ENCODE results near the gene NLRC5.
"Not testable (repeated sequence)": the region's sequence is repeated elsewhere in the genome, so short reads cannot be mapped to it uniquely, and the experiment has no call there.

The NLRC5 gene

DNA sequence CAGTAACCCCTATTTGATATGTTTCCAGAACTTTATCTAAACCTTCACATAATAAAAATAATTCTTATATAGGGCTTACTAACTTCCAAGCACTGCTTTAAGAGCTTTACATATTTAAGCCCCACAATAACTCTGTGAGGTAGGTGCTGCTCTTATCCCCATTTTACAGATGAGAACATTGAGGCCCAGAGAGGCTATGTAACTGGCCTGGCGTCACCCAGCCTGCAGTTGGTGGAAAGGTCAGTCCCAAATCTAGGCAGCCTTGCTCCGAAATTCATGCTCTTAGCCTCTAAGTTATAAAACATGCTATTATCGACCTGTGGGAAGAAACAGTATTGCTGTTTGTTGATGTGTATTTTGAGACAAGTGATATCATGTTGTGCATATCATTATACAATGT lies 9.0 kb downstream of the NLRC5 start:
- peaks cover 3% of the 10 kb centered on the region for H3K9me3 Mint-ChIP-seq
- peak overlapping the region; percentile 98 for H3K27ac Mint-ChIP-seq
- peaks cover 49% of the 10 kb centered on the region for H3K36me3 Mint-ChIP-seq (ENCODE audit: low read depth)
- no peaks in the 10 kb centered on the region for H3K27me3 Mint-ChIP-seq
- DNase-seq, result no peak
- no peak for ATAC-seq
- H3K4me3 Mint-ChIP-seq, result peak overlapping the region; percentile 55
- peaks cover 96% of the 10 kb centered on the region for H3K4me1 Mint-ChIP-seq

GRCh38 chr16:56998861-56999260 lies 9.5 kb downstream of the NLRC5 start:
- peak overlapping the region; percentile 98 for H3K27ac Mint-ChIP-seq
- H3K4me3 Mint-ChIP-seq, result peak overlapping the region; percentile 55
- ATAC-seq (no peak), DNase-seq (no peak)
- H3K4me1 Mint-ChIP-seq, result peaks cover 96% of the 10 kb centered on the region
- H3K27me3 Mint-ChIP-seq, result no peaks in the 10 kb centered on the region
- H3K9me3 Mint-ChIP-seq, result peaks cover 3% of the 10 kb centered on the region
- H3K36me3 Mint-ChIP-seq (ENCODE audit: low read depth), result peaks cover 49% of the 10 kb centered on the region

GRCh38 chr16:56999409-57000270 lies 10.3 kb downstream of the NLRC5 start:
- Mint-ChIP-seq H3K4me3 (peak overlapping the region; percentile 55), H3K9me3 (peaks cover 3% of the 10 kb centered on the region), H3K27ac (peak overlapping the region; percentile 98), H3K27me3 (no peaks in the 10 kb centered on the region), H3K36me3 (ENCODE audit: low read depth) (peaks cover 48% of the 10 kb centered on the region), H3K4me1 (peaks cover 96% of the 10 kb centered on the region)
- DNase-seq (peak; percentile 43), ATAC-seq (peak; percentile 9)

DNA sequence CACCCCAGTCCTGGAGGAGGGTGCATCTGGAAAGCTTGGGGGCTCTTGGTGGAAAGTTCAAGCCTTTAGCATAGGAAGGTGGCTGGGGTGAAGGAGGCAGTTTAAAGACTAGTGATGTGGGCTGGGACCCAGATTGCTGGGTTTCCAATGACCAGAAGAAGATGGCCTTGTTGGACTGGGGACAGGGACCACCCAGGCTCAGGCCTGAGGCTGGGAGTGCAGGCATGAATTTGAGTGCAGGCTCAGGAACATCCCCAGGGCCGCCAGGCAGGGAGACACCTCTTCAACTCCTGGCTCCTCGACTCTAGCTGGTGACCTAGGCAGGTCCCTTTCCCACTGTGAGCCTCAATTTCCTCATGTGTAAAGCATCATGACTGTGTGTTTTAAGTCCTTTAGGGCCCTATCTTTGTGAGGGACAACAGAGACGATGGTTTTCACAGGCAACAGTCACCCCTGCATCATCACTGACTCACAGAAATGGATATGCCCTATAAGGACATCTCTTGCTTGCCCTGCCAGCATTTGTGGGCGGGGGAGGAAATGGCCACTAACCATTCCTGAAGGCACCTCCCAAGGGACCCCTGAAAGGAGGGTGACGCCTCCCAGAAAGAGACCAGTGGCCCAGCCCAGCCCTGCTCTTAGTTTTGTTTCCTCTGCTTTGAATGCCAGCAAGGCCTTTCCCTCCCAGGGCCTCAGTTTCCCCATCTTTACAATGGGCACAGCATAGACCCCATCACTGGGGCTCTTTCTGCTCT lies 11.1 kb downstream of the NLRC5 start:
- H3K4me1 Mint-ChIP-seq, result peaks cover 96% of the 10 kb centered on the region
- H3K36me3 Mint-ChIP-seq (ENCODE audit: low read depth), result peaks cover 54% of the 10 kb centered on the region
- H3K9me3 Mint-ChIP-seq, result peaks cover 3% of the 10 kb centered on the region
- H3K4me3 Mint-ChIP-seq, result peak overlapping the region; percentile 55
- no peaks in the 10 kb centered on the region for H3K27me3 Mint-ChIP-seq
- peak overlapping the region; percentile 98 for H3K27ac Mint-ChIP-seq
- ATAC-seq (peak; percentile 93), DNase-seq (peak; percentile 76)

GRCh38 chr16:57001026-57001679 lies 11.8 kb downstream of the NLRC5 start:
- Mint-ChIP-seq H3K4me1 (peaks cover 95% of the 10 kb centered on the region), H3K4me3 (peak overlapping the region; percentile 18), H3K27me3 (no peaks in the 10 kb centered on the region), H3K27ac (peak overlapping the region; percentile 98), H3K36me3 (ENCODE audit: low read depth) (peaks cover 51% of the 10 kb centered on the region), H3K9me3 (peaks cover 3% of the 10 kb centered on the region)
- ATAC-seq, result no peak
- DNase-seq, result no peak

DNA sequence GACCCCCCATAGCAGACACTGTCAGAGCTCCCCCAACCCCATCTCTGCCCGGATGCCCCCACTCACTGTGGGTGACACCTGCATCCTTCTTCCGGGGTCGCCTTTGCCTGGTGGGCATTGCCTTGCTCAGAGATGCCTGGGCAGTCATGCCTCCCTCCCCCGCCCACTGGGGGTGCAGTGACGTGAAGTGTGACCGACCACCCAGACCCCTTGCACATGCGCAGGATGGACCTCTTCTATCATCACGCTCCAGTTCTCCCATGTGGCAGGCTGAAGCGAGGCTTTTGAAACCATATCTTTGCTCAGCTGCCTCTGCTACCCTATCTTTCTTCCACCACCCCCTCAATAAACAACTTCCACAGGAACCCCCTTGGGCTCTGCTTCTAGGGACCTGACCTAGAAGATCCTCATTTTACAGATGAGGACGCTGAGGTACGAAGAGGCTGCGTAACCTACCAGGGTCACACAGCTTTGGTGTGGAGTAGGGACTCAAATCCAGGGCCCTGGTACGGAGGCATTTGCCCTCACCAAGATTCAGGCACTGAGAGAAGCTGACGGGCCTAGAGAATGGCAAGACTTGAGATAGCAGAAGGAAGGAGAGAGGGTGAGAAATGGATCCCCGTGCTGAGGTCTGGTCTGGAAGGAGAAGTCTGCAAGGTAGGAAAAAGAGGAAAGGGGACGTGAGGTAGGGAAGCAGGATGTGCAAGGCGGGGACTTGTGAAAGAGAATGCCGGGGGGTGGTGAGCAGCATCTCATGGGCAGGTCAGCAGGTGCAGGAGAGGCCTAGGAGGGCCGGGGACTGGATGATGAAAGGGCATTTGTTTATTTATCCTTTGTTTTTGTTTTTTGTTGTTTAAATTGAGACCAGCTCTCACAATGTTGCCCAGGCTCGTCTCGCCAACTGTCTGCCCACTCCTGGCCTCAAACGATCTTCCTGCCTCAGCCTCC lies 14.4 kb downstream of the NLRC5 start:
- Mint-ChIP-seq H3K4me3 (peak overlapping the region; percentile 58), H3K27ac (peak overlapping the region; percentile 79), H3K4me1 (peaks cover 91% of the 10 kb centered on the region), H3K27me3 (no peaks in the 10 kb centered on the region), H3K36me3 (ENCODE audit: low read depth) (peaks cover 47% of the 10 kb centered on the region), H3K9me3 (peaks cover 3% of the 10 kb centered on the region)
- no peak for ATAC-seq
- no peak for DNase-seq

DNA sequence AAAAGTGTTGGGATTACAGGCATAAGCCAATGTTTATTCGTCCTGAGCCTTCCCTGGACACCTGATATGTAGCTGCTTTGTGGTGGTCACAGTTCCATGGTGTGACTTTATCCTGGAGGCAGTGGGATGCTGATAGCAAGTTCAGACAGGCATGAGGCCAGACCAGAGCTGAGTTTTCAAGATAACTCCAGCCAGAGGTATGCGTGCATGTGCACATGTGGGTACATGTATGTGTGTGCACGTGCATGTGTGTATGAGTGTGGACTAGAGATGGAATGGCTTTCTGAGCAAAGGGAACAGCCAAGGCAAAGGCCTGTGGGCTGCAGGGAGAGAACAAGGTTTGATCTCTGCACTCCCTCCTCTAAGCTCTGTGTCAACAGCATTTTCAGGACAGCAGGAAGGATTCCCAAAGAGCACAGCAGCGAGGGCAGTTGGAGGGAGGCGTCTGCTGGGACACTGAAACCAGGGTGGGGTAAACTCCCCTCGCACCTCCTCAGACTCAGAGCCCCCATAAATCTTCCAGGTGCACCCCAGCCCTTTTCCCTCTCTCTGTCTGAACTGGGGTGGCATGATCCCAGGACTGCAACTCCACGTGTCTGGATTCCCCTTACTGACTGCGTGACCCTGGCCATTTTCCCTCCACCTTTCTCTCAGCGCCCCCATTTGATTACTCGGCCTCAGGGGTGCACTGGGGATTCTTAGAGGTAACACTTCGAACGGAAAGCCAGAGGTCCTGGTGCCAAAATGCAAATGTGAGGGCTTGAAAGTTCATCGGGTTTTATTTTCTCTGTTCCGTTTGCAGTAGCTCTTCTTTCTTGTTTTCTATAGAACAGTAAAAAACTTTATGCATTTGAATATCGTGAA lies 15.3 kb downstream of the NLRC5 start:
- H3K27me3 Mint-ChIP-seq, result no peaks in the 10 kb centered on the region
- ATAC-seq, result no peak
- H3K4me3 Mint-ChIP-seq, result peak overlapping the region; percentile 44
- peaks cover 3% of the 10 kb centered on the region for H3K9me3 Mint-ChIP-seq
- no peak for DNase-seq
- H3K4me1 Mint-ChIP-seq, result peaks cover 91% of the 10 kb centered on the region
- H3K36me3 Mint-ChIP-seq (ENCODE audit: low read depth), result peaks cover 47% of the 10 kb centered on the region
- H3K27ac Mint-ChIP-seq, result peak overlapping the region; percentile 79

- DNase-seq, H3K27me3 Mint-ChIP-seq, H3K9me3 Mint-ChIP-seq, H3K27ac Mint-ChIP-seq, ATAC-seq: not testable (repeated sequence)
- Mint-ChIP-seq H3K4me1 (peaks cover 91% of the 10 kb centered on the region), H3K36me3 (ENCODE audit: low read depth) (peaks cover 52% of the 10 kb centered on the region), H3K4me3 (peak overlapping the region; percentile 17)
Measured at GRCh38 chr16:57005597-57005996, 16.2 kb downstream of the NLRC5 start.

- no peak for ATAC-seq
- H3K4me1 Mint-ChIP-seq, result peaks cover 93% of the 10 kb centered on the region
- H3K9me3 Mint-ChIP-seq, result no peaks in the 10 kb centered on the region
- peak overlapping the region; percentile 38 for H3K4me3 Mint-ChIP-seq
- peak overlapping the region; percentile 74 for H3K27ac Mint-ChIP-seq
- peaks cover 47% of the 10 kb centered on the region for H3K36me3 Mint-ChIP-seq (ENCODE audit: low read depth)
- no peaks in the 10 kb centered on the region for H3K27me3 Mint-ChIP-seq
- DNase-seq, result no peak
Measured at GRCh38 chr16:57007050-57007449, 17.7 kb downstream of the NLRC5 start.

- ATAC-seq (peak; percentile 38), DNase-seq (no peak)
- Mint-ChIP-seq H3K27ac (peak overlapping the region; percentile 74), H3K4me3 (no peak overlapping the region), H3K27me3 (no peaks in the 10 kb centered on the region), H3K4me1 (peaks cover 94% of the 10 kb centered on the region), H3K36me3 (ENCODE audit: low read depth) (peaks cover 43% of the 10 kb centered on the region), H3K9me3 (no peaks in the 10 kb centered on the region)
Measured at GRCh38 chr16:57007530-57007929, 18.2 kb downstream of the NLRC5 start.

DNA sequence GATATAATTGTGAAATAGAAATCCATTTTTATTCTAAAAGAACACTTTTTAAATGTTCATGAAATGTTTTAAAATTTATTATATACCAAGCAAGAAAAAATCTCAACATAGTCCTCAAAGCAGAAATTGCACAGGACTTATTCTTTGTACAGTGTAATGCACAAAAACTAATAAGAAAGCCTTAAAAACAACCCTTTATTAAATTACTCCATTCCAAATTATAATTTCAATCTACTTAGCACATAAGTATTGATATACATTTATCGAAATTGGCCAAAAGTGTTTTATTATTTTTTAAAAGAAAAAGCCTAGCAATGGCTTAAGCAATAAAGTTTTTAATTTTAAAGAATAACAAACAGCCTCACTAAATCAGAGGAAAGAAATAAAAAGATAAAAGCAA lies 19.1 kb downstream of the NLRC5 start:
- H3K36me3 Mint-ChIP-seq (ENCODE audit: low read depth), result peaks cover 39% of the 10 kb centered on the region
- no peak overlapping the region for H3K4me3 Mint-ChIP-seq
- DNase-seq, result no peak
- no peak for ATAC-seq
- peaks cover 94% of the 10 kb centered on the region for H3K4me1 Mint-ChIP-seq
- peak overlapping the region; percentile 87 for H3K27ac Mint-ChIP-seq
- no peaks in the 10 kb centered on the region for H3K27me3 Mint-ChIP-seq
- H3K9me3 Mint-ChIP-seq, result no peaks in the 10 kb centered on the region

- no peaks in the 10 kb centered on the region for H3K9me3 Mint-ChIP-seq
- H3K4me3 Mint-ChIP-seq, result no peak overlapping the region
- H3K27me3 Mint-ChIP-seq, result no peaks in the 10 kb centered on the region
- H3K4me1 Mint-ChIP-seq, result peaks cover 94% of the 10 kb centered on the region
- peak overlapping the region; percentile 87 for H3K27ac Mint-ChIP-seq
- ATAC-seq (no peak), DNase-seq (no peak)
- H3K36me3 Mint-ChIP-seq (ENCODE audit: low read depth), result peaks cover 29% of the 10 kb centered on the region
Measured at GRCh38 chr16:57009643-57010170, 20.4 kb downstream of the NLRC5 start.

DNA sequence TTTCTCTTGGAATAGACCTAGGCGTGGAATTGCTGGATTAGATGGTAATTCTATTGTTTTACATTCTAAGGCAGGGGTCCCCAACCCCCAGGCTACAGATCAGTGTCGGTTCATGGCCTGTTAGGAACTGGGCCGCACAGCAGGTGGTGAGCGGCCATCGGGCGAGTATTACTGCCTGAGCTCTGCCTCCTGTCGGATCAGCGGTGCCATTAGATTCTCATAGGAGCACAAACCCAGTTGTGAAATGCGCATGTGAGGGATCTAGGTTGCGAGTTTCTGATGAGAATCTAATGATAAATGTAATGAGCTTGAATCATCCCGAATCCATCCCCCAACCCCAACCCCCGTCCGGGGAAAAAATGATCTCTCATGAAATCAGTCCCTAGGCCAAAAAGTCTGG lies 23.0 kb downstream of the NLRC5 start:
- Mint-ChIP-seq H3K9me3 (no peaks in the 10 kb centered on the region), H3K4me3 (peak overlapping the region; percentile 15), H3K4me1 (peaks cover 91% of the 10 kb centered on the region), H3K27ac (peak overlapping the region; percentile 77), H3K27me3 (no peaks in the 10 kb centered on the region), H3K36me3 (ENCODE audit: low read depth) (peaks cover 24% of the 10 kb centered on the region)
- no peak for DNase-seq
- ATAC-seq, result no peak
